HL-60 (cell line): ENCODE data around the gene NUDT3.
A peak's percentile ranks its signal among the peaks of the same experiment; 100 is the strongest.

ENCODE experiments used
- DNase-seq, 2 experiments: peaks; one replicate each; pipeline ENCODE4 v3.0.0-alpha.2; 2010 to 2020; ENCODE audit warnings: low read depth in 1 of 2, low spot score in 1 of 2
- H3K27ac ChIP-seq: fragments of 250-450 bp; sonication (Bioruptor Pico); replicated peaks from 2 replicates; pipeline ENCODE4 v1.5.1; 2020; ENCODE audit warnings: mild to moderate bottlenecking, moderate library complexity
- H3K27me3 ChIP-seq: fragments of 250-450 bp; sonication (Bioruptor Pico); 2 replicates; pipeline ENCODE4 v1.5.1; 2021; ENCODE audit warnings: mild to moderate bottlenecking, moderate library complexity; ENCODE audit not compliant: insufficient read depth, poor library complexity, severe bottlenecking
- H3K4me3 ChIP-seq: replicated peaks from 2 replicates; pipeline ENCODE4 v1.5.1; 2011; ENCODE audit warnings: mild to moderate bottlenecking, control low read depth, low read length; ENCODE audit not compliant: insufficient read depth
- CTCF ChIP-seq: IDR thresholded peaks from one replicate; pipeline ENCODE4 v1.5.1; 2011; ENCODE audit warnings: low read length, control low read depth, inconsistent platforms; ENCODE audit not compliant: insufficient read depth
- GABPA ChIP-seq: IDR thresholded peaks from 2 replicates; pipeline ENCODE4 v1.6.1; 2012; ENCODE audit warnings: low read depth
- POLR2AphosphoS5 ChIP-seq: IDR thresholded peaks from 2 replicates; pipeline ENCODE4 v1.6.1; 2012; ENCODE audit warnings: low read depth
- SPI1 ChIP-seq: IDR thresholded peaks from 2 replicates; pipeline ENCODE4 v1.6.1; 2012; ENCODE audit warnings: low read depth, mild to moderate bottlenecking, borderline replicate concordance
- TF ChIP-seq, protein P1 (sequence below): IDR thresholded peaks from 2 replicates; pipeline ENCODE4 v1.6.1; 2012; ENCODE audit warnings: low read depth; ENCODE audit not compliant: insufficient replicate concordance

NUDT3 gene

DNA sequence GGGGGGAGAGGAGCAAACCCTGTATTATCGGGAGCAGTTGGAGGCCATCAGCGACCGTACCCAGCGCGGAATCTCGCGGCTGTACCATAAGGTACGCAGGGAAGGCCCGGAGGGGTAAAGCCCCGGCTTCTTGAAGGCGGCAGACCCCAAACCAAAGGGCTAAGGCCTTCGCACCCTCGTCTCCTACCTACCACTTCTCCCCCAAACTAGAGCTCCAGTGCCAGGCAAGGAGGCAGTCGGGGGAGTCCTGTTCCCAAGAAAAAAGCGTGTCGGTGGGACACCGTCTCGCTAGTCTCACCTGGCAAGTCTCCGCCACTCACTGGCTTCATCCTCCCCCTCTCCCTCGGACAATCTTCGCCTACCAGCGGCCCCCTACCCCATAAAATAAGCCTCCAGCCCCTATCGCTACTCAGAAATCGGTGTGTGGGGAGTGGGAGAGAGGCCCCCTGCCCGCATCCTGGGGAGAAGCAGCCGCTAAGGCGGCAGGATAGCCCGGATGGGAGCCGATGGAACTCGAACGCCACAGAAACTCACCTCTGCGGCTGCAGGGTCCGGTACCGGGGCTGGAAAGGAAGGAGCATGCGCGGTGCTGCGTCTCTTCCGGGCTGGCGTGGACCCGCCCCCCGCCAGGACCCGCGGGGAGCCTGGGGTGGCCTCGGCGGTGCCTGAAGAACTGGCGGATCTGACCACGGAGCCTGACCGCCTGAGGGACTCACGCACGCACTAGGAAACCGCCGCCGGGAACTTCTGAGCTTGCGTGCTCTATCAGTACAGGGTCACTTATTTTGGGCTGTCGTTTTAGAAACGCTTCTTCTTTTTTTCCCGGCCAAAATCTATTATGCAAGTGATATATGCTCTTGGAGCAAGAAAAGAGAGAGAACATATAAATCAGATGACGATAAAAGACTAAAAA lies 33.3 kb upstream of the NUDT3 start, which contains the start of gene RPS10:
Gene RPS10, minus strand, starts transcription at position 572 of the 913 bp plus-strand sequence. CDS start 848 bp downstream, outside the sequence.
- H3K27me3 ChIP-seq, result no peaks in the 10 kb centered on the region
- H3K4me3 ChIP-seq, result peak within 1 kb of the TSS; percentile 66
- TF ChIP-seq, protein P1, sequence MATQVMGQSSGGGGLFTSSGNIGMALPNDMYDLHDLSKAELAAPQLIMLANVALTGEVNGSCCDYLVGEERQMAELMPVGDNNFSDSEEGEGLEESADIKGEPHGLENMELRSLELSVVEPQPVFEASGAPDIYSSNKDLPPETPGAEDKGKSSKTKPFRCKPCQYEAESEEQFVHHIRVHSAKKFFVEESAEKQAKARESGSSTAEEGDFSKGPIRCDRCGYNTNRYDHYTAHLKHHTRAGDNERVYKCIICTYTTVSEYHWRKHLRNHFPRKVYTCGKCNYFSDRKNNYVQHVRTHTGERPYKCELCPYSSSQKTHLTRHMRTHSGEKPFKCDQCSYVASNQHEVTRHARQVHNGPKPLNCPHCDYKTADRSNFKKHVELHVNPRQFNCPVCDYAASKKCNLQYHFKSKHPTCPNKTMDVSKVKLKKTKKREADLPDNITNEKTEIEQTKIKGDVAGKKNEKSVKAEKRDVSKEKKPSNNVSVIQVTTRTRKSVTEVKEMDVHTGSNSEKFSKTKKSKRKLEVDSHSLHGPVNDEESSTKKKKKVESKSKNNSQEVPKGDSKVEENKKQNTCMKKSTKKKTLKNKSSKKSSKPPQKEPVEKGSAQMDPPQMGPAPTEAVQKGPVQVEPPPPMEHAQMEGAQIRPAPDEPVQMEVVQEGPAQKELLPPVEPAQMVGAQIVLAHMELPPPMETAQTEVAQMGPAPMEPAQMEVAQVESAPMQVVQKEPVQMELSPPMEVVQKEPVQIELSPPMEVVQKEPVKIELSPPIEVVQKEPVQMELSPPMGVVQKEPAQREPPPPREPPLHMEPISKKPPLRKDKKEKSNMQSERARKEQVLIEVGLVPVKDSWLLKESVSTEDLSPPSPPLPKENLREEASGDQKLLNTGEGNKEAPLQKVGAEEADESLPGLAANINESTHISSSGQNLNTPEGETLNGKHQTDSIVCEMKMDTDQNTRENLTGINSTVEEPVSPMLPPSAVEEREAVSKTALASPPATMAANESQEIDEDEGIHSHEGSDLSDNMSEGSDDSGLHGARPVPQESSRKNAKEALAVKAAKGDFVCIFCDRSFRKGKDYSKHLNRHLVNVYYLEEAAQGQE, result peak; percentile 78
- TF ChIP-seq CTCF, result no peak
- 0 out of 2 replicates have a peak, but pooled peaks have one; percentile 9 for TF ChIP-seq SPI1
- no peak for TF ChIP-seq GABPA
- peak; percentile 91 for TF ChIP-seq POLR2AphosphoS5
- H3K27ac ChIP-seq, result peak within 1 kb of the TSS; percentile 91
- peak; percentile 89 to 95 for DNase-seq

- no peaks in the 10 kb centered on the region for H3K27me3 ChIP-seq
- TF ChIP-seq GABPA (no peak), SPI1 (no peak), POLR2AphosphoS5 (no peak; the same call in 1 of the 2 replicates), CTCF (no peak)
- TF ChIP-seq, protein P1, result no peak
- no peak for DNase-seq
- H3K27ac ChIP-seq, result peak overlapping the region; percentile 91
- peak overlapping the region; percentile 66 for H3K4me3 ChIP-seq
Measured at GRCh38 chr6:34425132-34425497, 32.6 kb upstream of the NUDT3 start.

- H3K4me3 ChIP-seq, result peak overlapping the region; percentile 66
- no peaks in the 10 kb centered on the region for H3K27me3 ChIP-seq
- TF ChIP-seq POLR2AphosphoS5 (no peak), GABPA (no peak), CTCF (no peak), SPI1 (no peak)
- TF ChIP-seq, protein P1, result no peak
- peak overlapping the region; percentile 91 for H3K27ac ChIP-seq
- DNase-seq, result no peak
Measured at GRCh38 chr6:34424200-34425131, 32.0 kb upstream of the NUDT3 start.
